ENCODE data around the gene THAP4. TPM values are rescaled to one million over a fixed set of nuclear protein-coding genes. Genes with fewer than 3 reads are reported as not detected.

Gene THAP4
- total RNA-seq, 2 experiments from 2014 or later, result 35.0 to 35.5 TPM

- peaks cover 5% of the 10 kb centered on the region for H3K36me3 Mint-ChIP-seq
- POLR2A ChIA-PET, result no interaction called here
- no peak overlapping the region for H3K27ac Mint-ChIP-seq
- H3K27me3 Mint-ChIP-seq, result no peaks in the 10 kb centered on the region
- ATAC-seq (ENCODE audit: low read depth) (no peak), DNase-seq (no peak)
- H3K4me1 Mint-ChIP-seq, result no peaks in the 10 kb centered on the region
- H3K9me3 Mint-ChIP-seq, result no peaks in the 10 kb centered on the region
- H3K4me3 Mint-ChIP-seq, result no peak overlapping the region
Observed at GRCh38 chr2:241657786-241658254, 20.9 kb upstream of the THAP4 start.

GRCh38 chr2:241656190-241656741 lies 19.3 kb upstream of the THAP4 start:
- POLR2A ChIA-PET, result no interaction called here
- H3K4me1 Mint-ChIP-seq, result no peaks in the 10 kb centered on the region
- H3K27me3 Mint-ChIP-seq, result no peaks in the 10 kb centered on the region
- peaks cover 6% of the 10 kb centered on the region for H3K36me3 Mint-ChIP-seq
- H3K4me3 Mint-ChIP-seq, result no peak overlapping the region
- H3K9me3 Mint-ChIP-seq, result no peaks in the 10 kb centered on the region
- DNase-seq, result no peak
- no peak for ATAC-seq (ENCODE audit: low read depth)
- H3K27ac Mint-ChIP-seq, result no peak overlapping the region

GRCh38 chr2:241655516-241656189 lies 18.7 kb upstream of the THAP4 start:
- Mint-ChIP-seq H3K27me3 (no peaks in the 10 kb centered on the region), H3K4me1 (no peaks in the 10 kb centered on the region), H3K9me3 (no peaks in the 10 kb centered on the region), H3K4me3 (no peak overlapping the region), H3K36me3 (peaks cover 6% of the 10 kb centered on the region), H3K27ac (no peak overlapping the region)
- DNase-seq (no peak), ATAC-seq (ENCODE audit: low read depth) (no peak)
- POLR2A ChIA-PET, result no interaction called here

- Mint-ChIP-seq H3K36me3 (peaks cover 6% of the 10 kb centered on the region), H3K27me3 (no peaks in the 10 kb centered on the region), H3K4me1 (peaks cover 1% of the 10 kb centered on the region), H3K27ac (no peak overlapping the region), H3K9me3 (no peaks in the 10 kb centered on the region), H3K4me3 (no peak overlapping the region)
- DNase-seq, result no peak
- POLR2A ChIA-PET, result interaction anchor here (0.6 kb wide), 1 partner anchor 575 kb away, joined by 3 read pairs; no protein-coding TSS in a partner anchor
- ATAC-seq (ENCODE audit: low read depth), result no peak
Observed at GRCh38 chr2:241654551-241654950, 17.6 kb upstream of the THAP4 start.

GRCh38 chr2:241653210-241653750 lies 16.3 kb upstream of the THAP4 start:
- no peak overlapping the region for H3K27ac Mint-ChIP-seq
- H3K4me1 Mint-ChIP-seq, result peaks cover 5% of the 10 kb centered on the region

GRCh38 chr2:241652722-241653121 lies 15.8 kb upstream of the THAP4 start:
- H3K27me3 Mint-ChIP-seq, result no peaks in the 10 kb centered on the region
- H3K9me3 Mint-ChIP-seq, result no peaks in the 10 kb centered on the region
- H3K36me3 Mint-ChIP-seq, result peaks cover 4% of the 10 kb centered on the region
- no peak overlapping the region for H3K4me3 Mint-ChIP-seq
- H3K4me1 Mint-ChIP-seq, result peaks cover 5% of the 10 kb centered on the region
- DNase-seq (no peak), ATAC-seq (ENCODE audit: low read depth) (no peak)
- POLR2A ChIA-PET, result no interaction called here
- H3K27ac Mint-ChIP-seq, result no peak overlapping the region

More at GRCh38 chr2:241653210-241653750, 16.3 kb upstream of the THAP4 start:
- no peak for ATAC-seq (ENCODE audit: low read depth)
- Mint-ChIP-seq H3K36me3 (peaks cover 4% of the 10 kb centered on the region), H3K9me3 (no peaks in the 10 kb centered on the region), H3K27me3 (no peaks in the 10 kb centered on the region), H3K4me3 (no peak overlapping the region)
- POLR2A ChIA-PET, result no interaction called here
- DNase-seq, result no peak

GRCh38 chr2:241652142-241652541 lies 15.2 kb upstream of the THAP4 start:
- Mint-ChIP-seq H3K9me3 (no peaks in the 10 kb centered on the region), H3K4me1 (peaks cover 5% of the 10 kb centered on the region), H3K36me3 (peaks cover 4% of the 10 kb centered on the region), H3K4me3 (no peak overlapping the region), H3K27ac (no peak overlapping the region), H3K27me3 (no peaks in the 10 kb centered on the region)
- POLR2A ChIA-PET, result no interaction called here
- ATAC-seq (ENCODE audit: low read depth), result no peak
- no peak for DNase-seq

GRCh38 chr2:241649927-241650326 lies 13.0 kb upstream of the THAP4 start:
- Mint-ChIP-seq H3K4me3 (no peak overlapping the region), H3K27ac (no peak overlapping the region)
- POLR2A ChIA-PET, result no interaction called here

GRCh38 chr2:241649404-241649803 lies 12.4 kb upstream of the THAP4 start:
- Mint-ChIP-seq H3K36me3 (peaks cover 2% of the 10 kb centered on the region), H3K4me3 (no peak overlapping the region), H3K9me3 (no peaks in the 10 kb centered on the region), H3K27me3 (no peaks in the 10 kb centered on the region), H3K27ac (no peak overlapping the region), H3K4me1 (peaks cover 5% of the 10 kb centered on the region)
- no peak for DNase-seq
- ATAC-seq (ENCODE audit: low read depth), result no peak
- POLR2A ChIA-PET, result no interaction called here

More at GRCh38 chr2:241649927-241650326, 13.0 kb upstream of the THAP4 start:
- no peaks in the 10 kb centered on the region for H3K9me3 Mint-ChIP-seq
- ATAC-seq (ENCODE audit: low read depth) (no peak), DNase-seq (no peak)
- no peaks in the 10 kb centered on the region for H3K27me3 Mint-ChIP-seq
- H3K36me3 Mint-ChIP-seq, result peaks cover 2% of the 10 kb centered on the region
- H3K4me1 Mint-ChIP-seq, result peaks cover 5% of the 10 kb centered on the region

GRCh38 chr2:241648453-241648852 lies 11.5 kb upstream of the THAP4 start:
- peaks cover 2% of the 10 kb centered on the region for H3K36me3 Mint-ChIP-seq
- POLR2A ChIA-PET, result no interaction called here
- H3K4me1 Mint-ChIP-seq, result peaks cover 5% of the 10 kb centered on the region
- H3K27me3 Mint-ChIP-seq, result no peaks in the 10 kb centered on the region
- H3K9me3 Mint-ChIP-seq, result no peaks in the 10 kb centered on the region
- H3K4me3 Mint-ChIP-seq, result no peak overlapping the region
- ATAC-seq (ENCODE audit: low read depth), result no peak
- H3K27ac Mint-ChIP-seq, result no peak overlapping the region
- no peak for DNase-seq

- Mint-ChIP-seq H3K9me3 (no peaks in the 10 kb centered on the region), H3K27ac (no peak overlapping the region), H3K27me3 (no peaks in the 10 kb centered on the region), H3K4me1 (peaks cover 7% of the 10 kb centered on the region), H3K36me3 (peaks cover 2% of the 10 kb centered on the region), H3K4me3 (no peak overlapping the region)
- DNase-seq (no peak), ATAC-seq (ENCODE audit: low read depth) (no peak)
- POLR2A ChIA-PET, result interaction anchor here (0.7 kb wide), 1 partner anchor 33 kb away, joined by 3 read pairs; no protein-coding TSS in a partner anchor
Observed at GRCh38 chr2:241645915-241646645, 9.1 kb upstream of the THAP4 start.

- Mint-ChIP-seq H3K4me3 (no peak overlapping the region), H3K27me3 (no peaks in the 10 kb centered on the region), H3K9me3 (no peaks in the 10 kb centered on the region), H3K4me1 (peaks cover 11% of the 10 kb centered on the region), H3K27ac (no peak overlapping the region), H3K36me3 (peaks cover 5% of the 10 kb centered on the region)
- ATAC-seq (ENCODE audit: low read depth), result no peak
- POLR2A ChIA-PET, result no interaction called here
- no peak for DNase-seq
Observed at GRCh38 chr2:241645056-241645914, 8.3 kb upstream of the THAP4 start.

GRCh38 chr2:241641631-241642030 lies 4.7 kb upstream of the THAP4 start:
- H3K4me3 Mint-ChIP-seq, result no peak overlapping the region
- H3K36me3 Mint-ChIP-seq, result peaks cover 21% of the 10 kb centered on the region
- peaks cover 23% of the 10 kb centered on the region for H3K4me1 Mint-ChIP-seq
- POLR2A ChIA-PET, result no interaction called here
- ATAC-seq (ENCODE audit: low read depth) (no peak), DNase-seq (no peak)
- peaks cover 3% of the 10 kb centered on the region for H3K9me3 Mint-ChIP-seq
- H3K27ac Mint-ChIP-seq, result no peak overlapping the region
- no peaks in the 10 kb centered on the region for H3K27me3 Mint-ChIP-seq

Measured in activated naive CD8-positive, alpha-beta T cell treated with anti-CD3 and anti-CD28 coated beads, Interleukin-2, amount 10 ng/mL, durations not matched to agents 7 days and 5 days (primary cell).